K562 (cell line): ENCODE results near the gene GSG1L2.

Experiments
- ARNT ChIP-seq, 2 experiments: fragments of 450-650 bp; IDR thresholded peaks; 2 replicates each; pipeline ENCODE4 v1.6.1; 2016; ENCODE audit warnings: mild to moderate bottlenecking in 1 of 2
- CREB3L1 ChIP-seq: fragments of 450-650 bp; IDR thresholded peaks from 2 replicates; pipeline ENCODE4 v1.6.1; 2014; ENCODE audit warnings: low read depth, mild to moderate bottlenecking, moderate library complexity, borderline replicate concordance
- DMBX1 ChIP-seq: fragments of 250-450 bp; sonication (Bioruptor Pico); IDR thresholded peaks from 2 replicates; pipeline ENCODE4 v1.8.0; 2022; ENCODE audit warnings: inconsistent platforms, mild to moderate bottlenecking, moderate library complexity, borderline replicate concordance
- HNRNPUL1 ChIP-seq: fragments of 200-400 bp; formaldehyde crosslinking; IDR thresholded peaks from 2 replicates; pipeline ENCODE4 v1.6.1; 2017; ENCODE audit warnings: low read length
- NR2C2 ChIP-seq, 2 experiments: fragments of 200-800 bp in 1 of 2; sonication (Bioruptor generic) in 1 of 2; sonication (generic) in 1 of 2; formaldehyde crosslinking in 1 of 2; IDR thresholded peaks; 2 replicates each; pipeline versions ENCODE4 v1.6.1 to v1.8.0; 2016 to 2022; ENCODE audit warnings: mild to moderate bottlenecking in 1 of 2, missing compliant biosample characterization in 1 of 2, missing genetic modification characterization in 1 of 2, missing genetic modification reagents in 1 of 2
- PML ChIP-seq: IDR thresholded peaks from 2 replicates; pipeline ENCODE4 v1.6.1; 2012; ENCODE audit warnings: low read length, inconsistent platforms
- POLR2G ChIP-seq: fragments of 200-400 bp; formaldehyde crosslinking; IDR thresholded peaks from 2 replicates; pipeline ENCODE4 v1.6.1; 2017; ENCODE audit warnings: low read depth, mild to moderate bottlenecking, antibody characterized with exemption, low read length, moderate library complexity
- RCOR1 ChIP-seq, 2 experiments: IDR thresholded peaks; 2 replicates each; pipeline ENCODE4 v1.6.1; 2012; ENCODE audit warnings: low read depth in 2 of 2, low read length in 2 of 2, borderline replicate concordance in 1 of 2, improper control_type of control experiment in 1 of 2
- SIX5 ChIP-seq, 2 experiments: IDR thresholded peaks; 2 replicates each; pipeline ENCODE4 v1.6.1; 2011; ENCODE audit warnings: low read length in 2 of 2, borderline replicate concordance in 1 of 2, low read depth in 1 of 2, mild to moderate bottlenecking in 1 of 2, moderate library complexity in 1 of 2; ENCODE audit not compliant: insufficient read depth in 1 of 2
- ZNF263 ChIP-seq: sonication (generic); formaldehyde crosslinking; IDR thresholded peaks from 2 replicates; pipeline ENCODE4 v1.8.0; 2022; ENCODE audit warnings: mild to moderate bottlenecking, missing genetic modification reagents, borderline replicate concordance
- ZNF282 ChIP-seq: sonication (generic); formaldehyde crosslinking; IDR thresholded peaks from 2 replicates; pipeline ENCODE4 v1.8.1; 2023; ENCODE audit warnings: missing genetic modification reagents
- TF ChIP-seq, protein P1 (sequence below), 2 experiments: fragments of 450-650 bp; conservative IDR thresholded peaks; 2 replicates each; pipeline ENCODE4 v1.6.1; 2017; ENCODE audit warnings: mild to moderate bottlenecking in 2 of 2, moderate library complexity in 2 of 2
- TF ChIP-seq, protein P2 (sequence below), 3 experiments: IDR thresholded peaks in 2 of 3; conservative IDR thresholded peaks in 1 of 3; 2 replicates each; pipeline ENCODE4 v1.5.1; 2011 to 2012; ENCODE audit warnings: low read length in 3 of 3, mild to moderate bottlenecking in 3 of 3, control low read depth in 2 of 3, improper control_type of control experiment in 1 of 3, inconsistent platforms in 1 of 3, low read depth in 1 of 3, mixed read lengths in 1 of 3, moderate library complexity in 1 of 3; ENCODE audit not compliant: insufficient read depth in 2 of 3

DNA sequence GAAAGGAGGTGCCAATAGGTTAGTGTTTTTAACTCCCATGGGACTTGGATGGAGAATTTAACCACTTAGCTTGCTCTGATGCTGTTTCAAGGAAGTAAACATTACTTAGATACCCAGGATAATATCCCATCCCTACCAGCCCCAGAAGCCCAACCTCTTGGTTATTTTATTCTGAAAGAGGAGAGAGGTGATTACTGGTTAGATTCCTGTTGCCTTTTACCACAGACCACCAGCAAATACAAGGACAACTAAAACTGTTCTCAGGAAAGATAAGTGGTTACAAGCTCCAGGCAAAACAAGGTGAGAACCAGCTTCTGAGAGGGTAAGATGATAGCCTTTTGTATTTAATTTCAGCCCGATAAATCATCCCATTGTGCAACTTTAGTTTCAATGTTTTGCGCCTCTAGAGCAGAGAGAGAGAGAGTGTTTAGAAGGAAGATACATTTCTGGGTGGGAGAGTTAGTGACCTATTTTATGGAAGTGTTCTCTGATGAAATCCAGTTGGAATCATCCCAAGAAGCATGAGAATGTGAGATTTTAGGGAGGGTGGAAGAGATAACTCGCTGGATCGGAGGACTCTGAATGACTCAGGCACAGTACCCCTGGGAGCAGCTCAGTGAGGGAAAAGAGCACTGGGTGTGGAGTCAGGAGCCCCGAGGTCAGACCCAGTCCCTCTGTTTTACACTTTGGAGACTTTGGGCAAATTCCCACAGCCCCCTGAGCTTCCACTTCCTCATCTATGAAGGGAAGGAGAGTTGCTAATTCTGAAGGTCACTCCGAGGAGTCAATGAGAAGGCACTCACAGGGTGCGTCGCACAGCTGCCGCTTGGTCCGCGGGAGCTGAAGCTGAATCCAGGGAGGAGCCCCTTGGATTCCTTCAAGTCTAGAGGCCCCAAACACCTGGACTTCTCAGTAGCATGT, 15.9 kb upstream of the GSG1L2 start:
- TF ChIP-seq, protein P1, sequence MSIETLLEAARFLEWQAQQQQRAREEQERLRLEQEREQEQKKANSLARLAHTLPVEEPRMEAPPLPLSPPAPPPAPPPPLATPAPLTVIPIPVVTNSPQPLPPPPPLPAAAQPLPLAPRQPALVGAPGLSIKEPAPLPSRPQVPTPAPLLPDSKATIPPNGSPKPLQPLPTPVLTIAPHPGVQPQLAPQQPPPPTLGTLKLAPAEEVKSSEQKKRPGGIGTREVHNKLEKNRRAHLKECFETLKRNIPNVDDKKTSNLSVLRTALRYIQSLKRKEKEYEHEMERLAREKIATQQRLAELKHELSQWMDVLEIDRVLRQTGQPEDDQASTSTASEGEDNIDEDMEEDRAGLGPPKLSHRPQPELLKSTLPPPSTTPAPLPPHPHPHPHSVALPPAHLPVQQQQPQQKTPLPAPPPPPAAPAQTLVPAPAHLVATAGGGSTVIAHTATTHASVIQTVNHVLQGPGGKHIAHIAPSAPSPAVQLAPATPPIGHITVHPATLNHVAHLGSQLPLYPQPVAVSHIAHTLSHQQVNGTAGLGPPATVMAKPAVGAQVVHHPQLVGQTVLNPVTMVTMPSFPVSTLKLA (conservative IDR thresholded peaks at IDR 0.05): no peak
- TF ChIP-seq DMBX1 (CRISPR knock-in tag) (no peak), PML (no peak), SIX5 (IDR thresholded peaks at IDR 0.05; ENCODE audit: borderline replicate concordance in 1 of 2, insufficient read depth in 1 of 2, low read depth in 1 of 2, low read length in 2 of 2) (no peak), HNRNPUL1 (no peak), NR2C2 (CRISPR knock-in tag; IDR thresholded peaks at IDR 0.05) (no peak), NR2C2 (tag; IDR thresholded peaks at IDR 0.05) (no peak), ARNT (IDR thresholded peaks at IDR 0.05) (no peak), ZNF263 (CRISPR knock-in tag) (no peak), POLR2G (no peak), RCOR1 (IDR thresholded peaks at IDR 0.05; ENCODE audit: borderline replicate concordance in 1 of 2, low read depth in 2 of 2, low read length in 2 of 2) (no peak), CREB3L1 (no peak), ZNF282 (CRISPR knock-in tag) (no peak)
- TF ChIP-seq, protein P2, sequence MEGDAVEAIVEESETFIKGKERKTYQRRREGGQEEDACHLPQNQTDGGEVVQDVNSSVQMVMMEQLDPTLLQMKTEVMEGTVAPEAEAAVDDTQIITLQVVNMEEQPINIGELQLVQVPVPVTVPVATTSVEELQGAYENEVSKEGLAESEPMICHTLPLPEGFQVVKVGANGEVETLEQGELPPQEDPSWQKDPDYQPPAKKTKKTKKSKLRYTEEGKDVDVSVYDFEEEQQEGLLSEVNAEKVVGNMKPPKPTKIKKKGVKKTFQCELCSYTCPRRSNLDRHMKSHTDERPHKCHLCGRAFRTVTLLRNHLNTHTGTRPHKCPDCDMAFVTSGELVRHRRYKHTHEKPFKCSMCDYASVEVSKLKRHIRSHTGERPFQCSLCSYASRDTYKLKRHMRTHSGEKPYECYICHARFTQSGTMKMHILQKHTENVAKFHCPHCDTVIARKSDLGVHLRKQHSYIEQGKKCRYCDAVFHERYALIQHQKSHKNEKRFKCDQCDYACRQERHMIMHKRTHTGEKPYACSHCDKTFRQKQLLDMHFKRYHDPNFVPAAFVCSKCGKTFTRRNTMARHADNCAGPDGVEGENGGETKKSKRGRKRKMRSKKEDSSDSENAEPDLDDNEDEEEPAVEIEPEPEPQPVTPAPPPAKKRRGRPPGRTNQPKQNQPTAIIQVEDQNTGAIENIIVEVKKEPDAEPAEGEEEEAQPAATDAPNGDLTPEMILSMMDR (IDR thresholded peaks at IDR 0.05 in 2 of 3, conservative IDR thresholded peaks at IDR 0.05 in 1 of 3; ENCODE audit: insufficient read depth in 2 of 3, low read depth in 1 of 3, low read length in 3 of 3): no peak
